ENCODE results near the gene PPP1R26. TPM values are rescaled to one million over a fixed set of nuclear protein-coding genes. Genes with fewer than 3 reads are reported as not detected.
A peak's percentile ranks its signal among the peaks of the same experiment; 100 is the strongest.

The PPP1R26 gene
- total and polyA plus RNA-seq, 4 donors, result 3.3 to 14.2 (median 10.8) TPM

DNA sequence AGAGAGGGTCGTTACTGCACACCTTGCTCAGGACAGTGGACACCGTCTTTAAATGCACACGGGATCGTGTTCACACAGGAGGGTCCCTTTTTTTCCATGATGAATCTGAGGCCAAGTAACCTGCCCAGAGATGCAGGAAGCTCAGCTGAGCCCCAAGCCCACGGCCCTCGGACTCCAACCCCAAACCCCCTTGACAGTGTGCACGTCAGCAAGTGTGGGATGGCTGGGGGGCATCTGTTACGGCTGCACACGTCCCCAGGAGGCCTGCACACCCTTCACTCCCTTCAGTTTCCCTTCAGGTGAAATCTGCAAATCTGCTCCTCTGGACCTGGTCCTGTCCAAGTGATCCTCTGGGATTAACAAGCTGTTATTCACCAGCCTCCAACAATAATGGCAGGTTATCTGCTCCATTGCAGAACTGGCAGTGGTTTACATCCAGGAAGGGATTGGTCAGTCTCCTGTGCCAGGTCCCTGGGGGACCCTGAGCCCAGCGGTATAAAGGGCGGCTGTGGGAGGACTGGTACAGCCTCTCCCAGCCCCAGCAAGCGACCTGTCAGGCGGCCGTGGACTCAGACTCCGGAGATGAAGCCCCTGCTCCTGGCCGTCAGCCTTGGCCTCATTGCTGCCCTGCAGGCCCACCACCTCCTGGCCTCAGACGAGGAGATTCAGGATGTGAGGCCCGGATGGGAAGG lies 41.5 kb downstream of the PPP1R26 start, which contains the start of gene LCN1:
LCN1 (plus strand) TSS at position 525 of the 692 bp plus-strand sequence; CDS start at position 583, 58 bp downstream.
- H3K4me3 ChIP-seq (ENCODE audit: low read length in 2 of 2), result no peak within 1 kb of the TSS
- no peak within 1 kb of the TSS for H3K27ac ChIP-seq (ENCODE audit: low read depth in 1 of 2, low read length in 2 of 2)
- intact Hi-C loops (cut with DNase I), result no loop called here
- no peaks in the 10 kb centered on the region for H3K36me3 ChIP-seq (ENCODE audit: control insufficient read depth in 1 of 2, insufficient read depth in 2 of 2, low read length in 1 of 2)
- H3K4me1 ChIP-seq (ENCODE audit: control insufficient read depth in 1 of 2, insufficient read depth in 2 of 2, low read length in 2 of 2), result no peaks in the 10 kb centered on the region
- H3K27me3 ChIP-seq (ENCODE audit: control insufficient read depth in 1 of 2, insufficient read depth in 2 of 2, low read length in 1 of 2), result no peaks in the 10 kb centered on the region
- ATAC-seq (ENCODE audit: low FRiP score) (no peak), DNase-seq (peak in 1 of 2 donors; percentile 47)
- H3K9me3 ChIP-seq (ENCODE audit: control insufficient read depth, low read length), result no peaks in the 10 kb centered on the region
- 80 to 82% methylated on average over 18 of the region's 18 CpGs for WGBS, 2 donors

DNA sequence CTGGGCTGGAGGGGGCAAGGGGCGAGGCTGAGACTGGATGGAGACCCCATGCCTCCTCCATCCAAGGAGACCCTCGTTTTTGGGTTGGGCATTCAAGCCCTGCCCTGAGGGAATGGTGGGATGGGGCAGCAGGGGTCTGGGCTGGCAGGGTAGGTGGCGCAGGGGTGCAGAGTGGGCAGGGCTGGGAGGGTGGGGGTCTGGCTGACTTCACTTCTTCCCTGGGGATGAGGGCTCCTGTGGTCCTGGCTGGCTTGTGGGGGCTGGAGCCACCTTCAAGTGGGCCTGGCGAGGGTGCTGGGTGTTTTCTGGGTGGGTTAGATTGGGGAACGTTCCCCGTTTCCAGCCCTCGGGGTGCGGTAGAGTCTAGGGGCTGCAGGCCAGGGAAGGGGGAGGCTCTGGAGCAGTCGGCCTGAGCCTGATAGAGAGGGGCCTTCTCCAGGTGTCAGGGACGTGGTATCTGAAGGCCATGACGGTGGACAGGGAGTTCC lies 42.1 kb downstream of the PPP1R26 start:
- H3K4me1 ChIP-seq (ENCODE audit: control insufficient read depth in 1 of 2, insufficient read depth in 2 of 2, low read length in 2 of 2), result no peaks in the 10 kb centered on the region
- no peak overlapping the region for H3K27ac ChIP-seq (ENCODE audit: low read depth in 1 of 2, low read length in 2 of 2)
- peak in 1 of 2 donors; percentile 53 for DNase-seq
- H3K9me3 ChIP-seq (ENCODE audit: control insufficient read depth, low read length), result no peaks in the 10 kb centered on the region
- H3K36me3 ChIP-seq (ENCODE audit: control insufficient read depth in 1 of 2, insufficient read depth in 2 of 2, low read length in 1 of 2), result no peaks in the 10 kb centered on the region
- intact Hi-C loops (cut with DNase I), result no loop called here
- 88 to 92% methylated on average over 9 to 11 of the region's 11 CpGs for WGBS, 2 donors
- H3K27me3 ChIP-seq (ENCODE audit: control insufficient read depth in 1 of 2, insufficient read depth in 2 of 2, low read length in 1 of 2), result no peaks in the 10 kb centered on the region
- no peak for ATAC-seq (ENCODE audit: low FRiP score)
- no peak overlapping the region for H3K4me3 ChIP-seq (ENCODE audit: low read length in 2 of 2)

DNA sequence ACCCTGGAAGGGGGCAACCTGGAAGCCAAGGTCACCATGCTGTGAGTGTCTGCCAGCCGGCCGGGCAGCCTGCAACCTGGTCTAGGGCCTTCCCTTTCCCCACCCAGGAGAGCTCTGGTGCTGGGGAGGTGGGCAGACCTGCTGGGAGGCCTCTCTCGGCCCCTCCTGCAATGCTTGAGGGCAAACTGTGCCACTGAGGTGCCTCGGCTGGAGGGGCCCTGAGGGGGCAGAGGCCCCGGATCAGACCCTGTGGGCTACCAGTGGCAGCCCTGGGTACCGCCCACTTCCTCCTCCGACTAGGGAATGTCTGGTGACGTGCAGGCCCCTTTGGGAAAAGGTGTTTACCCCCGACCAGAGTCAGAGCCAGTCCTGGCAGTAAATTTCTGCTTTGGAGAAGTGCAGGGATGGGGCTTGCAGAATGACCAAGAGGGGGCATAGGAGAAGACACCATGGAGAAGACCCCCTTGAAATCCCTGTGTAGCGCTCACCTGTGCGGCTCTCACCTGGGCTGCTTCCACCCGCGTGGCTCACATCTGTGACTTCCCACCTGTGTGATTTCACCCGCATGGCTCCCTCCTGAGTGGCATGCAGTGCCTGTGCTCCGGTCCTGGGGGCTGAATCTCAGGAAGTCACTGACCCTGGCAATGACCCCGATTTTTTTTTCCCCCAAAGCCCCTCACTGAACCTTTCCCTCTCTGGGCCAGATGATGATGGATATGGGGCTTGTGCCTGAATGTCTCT lies 42.7 kb downstream of the PPP1R26 start:
- ATAC-seq (ENCODE audit: low FRiP score), result no peak
- no peaks in the 10 kb centered on the region for H3K36me3 ChIP-seq (ENCODE audit: control insufficient read depth in 1 of 2, insufficient read depth in 2 of 2, low read length in 1 of 2)
- intact Hi-C loops (cut with DNase I), result no loop called here
- DNase-seq, result no peak
- 65 to 69% methylated on average over 16 of the region's 16 CpGs for WGBS, 2 donors
- H3K4me1 ChIP-seq (ENCODE audit: control insufficient read depth in 1 of 2, insufficient read depth in 2 of 2, low read length in 2 of 2), result no peaks in the 10 kb centered on the region
- no peaks in the 10 kb centered on the region for H3K9me3 ChIP-seq (ENCODE audit: control insufficient read depth, low read length)
- no peaks in the 10 kb centered on the region for H3K27me3 ChIP-seq (ENCODE audit: control insufficient read depth in 1 of 2, insufficient read depth in 2 of 2, low read length in 1 of 2)
- H3K27ac ChIP-seq (ENCODE audit: low read depth in 1 of 2, low read length in 2 of 2), result no peak overlapping the region
- H3K4me3 ChIP-seq (ENCODE audit: low read length in 2 of 2), result no peak overlapping the region

DNA sequence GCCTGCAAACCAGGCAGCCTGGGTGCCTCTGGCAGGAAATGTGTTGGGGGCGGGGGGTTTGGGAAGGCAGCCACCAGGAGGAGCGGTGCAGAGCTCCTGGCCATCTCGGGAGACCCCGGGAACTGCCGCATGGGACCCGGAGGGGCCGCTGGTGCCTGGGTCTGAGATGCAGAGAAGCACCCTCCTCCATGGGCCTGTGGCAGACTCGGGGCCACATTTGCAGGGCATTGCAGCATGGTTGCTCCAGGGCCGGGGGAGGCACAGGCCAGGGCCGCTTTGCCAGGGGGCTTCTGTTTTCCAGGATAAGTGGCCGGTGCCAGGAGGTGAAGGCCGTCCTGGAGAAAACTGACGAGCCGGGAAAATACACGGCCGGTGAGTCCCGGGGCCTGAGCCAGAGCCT lies 43.3 kb downstream of the PPP1R26 start:
- Histone ChIP-seq H3K9me3 (ENCODE audit: control insufficient read depth, low read length) (no peaks in the 10 kb centered on the region), H3K27me3 (ENCODE audit: control insufficient read depth in 1 of 2, insufficient read depth in 2 of 2, low read length in 1 of 2) (no peaks in the 10 kb centered on the region), H3K27ac (ENCODE audit: low read depth in 1 of 2, low read length in 2 of 2) (no peak overlapping the region), H3K4me1 (ENCODE audit: control insufficient read depth in 1 of 2, insufficient read depth in 2 of 2, low read length in 2 of 2) (no peaks in the 10 kb centered on the region), H3K4me3 (ENCODE audit: low read length in 2 of 2) (no peak overlapping the region), H3K36me3 (ENCODE audit: control insufficient read depth in 1 of 2, insufficient read depth in 2 of 2, low read length in 1 of 2) (no peaks in the 10 kb centered on the region)
- 36 to 43% methylated on average over 17 of the region's 17 CpGs for WGBS, 2 donors
- intact Hi-C loops (cut with DNase I), result no loop called here
- DNase-seq, result peak in 1 of 2 donors; percentile 59
- no peak for ATAC-seq (ENCODE audit: low FRiP score)

DNA sequence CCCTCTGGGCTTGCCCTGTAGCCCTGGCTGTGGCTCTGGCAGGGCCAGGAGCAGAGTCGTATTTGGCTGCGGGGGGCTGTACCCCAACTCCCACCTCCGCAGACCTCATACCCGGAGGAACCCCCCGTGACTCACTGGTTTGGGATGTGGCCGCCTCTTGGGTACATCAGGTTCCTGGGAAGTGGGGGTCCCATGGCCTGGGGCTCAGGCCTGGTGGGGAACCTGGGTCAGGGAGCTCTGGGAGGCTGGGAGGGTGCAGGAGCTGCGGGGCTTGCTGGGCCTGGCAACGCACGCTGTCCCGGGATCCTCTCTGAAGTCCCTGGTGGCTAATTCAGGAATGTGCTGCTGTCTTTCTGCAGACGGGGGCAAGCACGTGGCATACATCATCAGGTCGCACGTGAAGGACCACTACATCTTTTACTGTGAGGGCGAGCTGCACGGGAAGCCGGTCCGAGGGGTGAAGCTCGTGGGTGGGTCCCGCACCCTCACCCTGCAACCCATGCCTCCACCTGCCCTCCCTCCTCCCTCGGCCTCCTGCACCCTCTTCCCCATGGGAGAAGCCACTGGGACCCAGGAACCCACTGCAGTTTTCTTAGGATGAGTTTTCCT lies 44.0 kb downstream of the PPP1R26 start:
- no peaks in the 10 kb centered on the region for H3K4me1 ChIP-seq (ENCODE audit: control insufficient read depth in 1 of 2, insufficient read depth in 2 of 2, low read length in 2 of 2)
- WGBS, 2 donors, result 76 to 80% methylated on average over 21 of the region's 21 CpGs
- H3K9me3 ChIP-seq (ENCODE audit: control insufficient read depth, low read length), result no peaks in the 10 kb centered on the region
- DNase-seq, result no peak
- intact Hi-C loops (cut with DNase I), result no loop called here
- H3K4me3 ChIP-seq (ENCODE audit: low read length in 2 of 2), result no peak overlapping the region
- no peak for ATAC-seq (ENCODE audit: low FRiP score)
- H3K27ac ChIP-seq (ENCODE audit: low read depth in 1 of 2, low read length in 2 of 2), result no peak overlapping the region
- no peaks in the 10 kb centered on the region for H3K36me3 ChIP-seq (ENCODE audit: control insufficient read depth in 1 of 2, insufficient read depth in 2 of 2, low read length in 1 of 2)
- H3K27me3 ChIP-seq (ENCODE audit: control insufficient read depth in 1 of 2, insufficient read depth in 2 of 2, low read length in 1 of 2), result no peaks in the 10 kb centered on the region

DNA sequence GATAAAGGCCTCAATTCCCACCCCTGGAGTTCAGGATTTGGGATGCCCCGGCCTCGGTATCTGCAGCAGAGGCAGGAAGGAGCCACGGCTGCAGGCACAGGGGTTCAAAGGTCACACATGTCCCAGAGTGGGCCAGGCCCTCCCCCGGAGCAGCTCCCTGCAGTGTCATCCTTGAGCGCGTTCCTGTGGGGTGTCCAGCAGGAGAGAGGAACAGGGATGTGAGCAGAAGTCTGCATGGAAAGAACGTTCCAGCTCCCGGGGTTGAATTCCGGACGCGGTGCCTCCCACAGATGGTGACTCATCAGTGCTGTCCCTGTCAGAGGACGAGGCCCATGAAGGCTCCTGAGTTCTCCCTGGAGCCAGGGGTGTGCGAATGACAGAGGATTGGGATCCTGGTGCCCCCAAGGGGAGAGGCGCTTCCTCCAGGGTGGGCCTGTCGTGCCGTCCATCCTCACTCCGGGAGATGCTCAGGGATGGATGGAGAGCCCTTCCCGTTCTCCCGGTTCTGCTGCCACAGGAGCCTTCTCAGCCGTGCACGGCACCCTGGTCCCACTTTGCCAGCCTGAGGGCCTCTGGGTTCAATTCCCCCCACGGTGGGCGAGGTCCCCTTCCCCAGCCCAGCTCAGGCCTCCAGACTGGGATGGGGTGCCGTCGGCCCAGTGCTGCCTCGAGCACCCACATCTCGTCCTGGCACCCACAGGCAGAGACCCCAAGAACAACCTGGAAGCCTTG lies 44.7 kb downstream of the PPP1R26 start:
- Histone ChIP-seq H3K27me3 (ENCODE audit: control insufficient read depth in 1 of 2, insufficient read depth in 2 of 2, low read length in 1 of 2) (no peaks in the 10 kb centered on the region), H3K4me1 (ENCODE audit: control insufficient read depth in 1 of 2, insufficient read depth in 2 of 2, low read length in 2 of 2) (no peaks in the 10 kb centered on the region), H3K4me3 (ENCODE audit: low read length in 2 of 2) (no peak overlapping the region), H3K27ac (ENCODE audit: low read depth in 1 of 2, low read length in 2 of 2) (no peak overlapping the region), H3K9me3 (ENCODE audit: control insufficient read depth, low read length) (no peaks in the 10 kb centered on the region), H3K36me3 (ENCODE audit: control insufficient read depth in 1 of 2, insufficient read depth in 2 of 2, low read length in 1 of 2) (no peaks in the 10 kb centered on the region)
- DNase-seq (peak in 1 of 2 donors; percentile 73), ATAC-seq (ENCODE audit: low FRiP score) (no peak)
- intact Hi-C loops (cut with DNase I), result no loop called here
- WGBS, 2 donors, result 66 to 68% methylated on average over 27 of the region's 27 CpGs

DNA sequence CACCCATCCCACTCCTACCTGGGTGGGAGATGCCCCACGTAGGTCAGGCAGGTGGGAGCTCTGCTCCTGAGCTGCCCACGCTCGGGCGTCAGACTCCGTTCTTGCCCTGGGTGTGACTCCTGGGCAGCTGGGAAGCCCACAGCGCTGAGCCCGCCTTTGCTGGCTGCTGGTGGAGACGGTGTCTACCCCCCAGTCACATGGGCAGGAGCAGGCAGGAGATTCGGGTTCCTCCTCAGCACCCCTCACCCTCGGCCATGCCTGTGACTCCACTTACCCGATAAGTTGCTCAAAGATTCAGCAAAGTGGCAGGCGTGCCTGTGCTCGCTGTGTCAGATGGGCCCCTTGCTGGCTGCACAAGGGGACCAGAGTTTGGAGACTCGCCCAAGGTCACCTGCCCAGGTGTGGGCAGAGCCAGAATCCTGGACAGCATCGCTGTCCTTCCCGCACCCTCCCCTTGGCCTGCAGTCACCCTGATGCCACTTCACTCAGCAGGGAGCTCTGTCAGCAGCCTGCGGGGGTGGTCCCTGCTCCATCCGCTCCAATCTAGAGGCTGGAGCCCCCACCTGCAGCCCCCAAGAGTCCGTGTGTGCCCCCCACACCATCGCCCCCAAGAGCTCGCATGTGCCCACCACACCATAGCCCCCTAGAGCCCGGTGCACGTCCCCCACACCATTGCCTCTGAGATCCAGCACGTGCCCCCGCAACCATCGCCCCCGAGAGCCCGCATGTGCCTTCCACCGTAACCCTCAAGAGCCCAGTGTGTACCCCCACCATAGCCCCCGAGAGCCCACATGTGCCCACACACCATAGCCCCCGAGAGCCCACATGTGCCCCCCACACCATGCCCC lies 45.9 kb downstream of the PPP1R26 start:
- Histone ChIP-seq H3K27me3 (ENCODE audit: control insufficient read depth in 1 of 2, insufficient read depth in 2 of 2, low read length in 1 of 2) (no peaks in the 10 kb centered on the region), H3K4me3 (ENCODE audit: low read length in 2 of 2) (no peak overlapping the region), H3K36me3 (ENCODE audit: control insufficient read depth in 1 of 2, insufficient read depth in 2 of 2, low read length in 1 of 2) (no peaks in the 10 kb centered on the region), H3K27ac (ENCODE audit: low read depth in 1 of 2, low read length in 2 of 2) (no peak overlapping the region), H3K9me3 (ENCODE audit: control insufficient read depth, low read length) (no peaks in the 10 kb centered on the region), H3K4me1 (ENCODE audit: control insufficient read depth in 1 of 2, insufficient read depth in 2 of 2, low read length in 2 of 2) (no peaks in the 10 kb centered on the region)
- no peak for DNase-seq
- ATAC-seq (ENCODE audit: low FRiP score), result no peak
- 83 to 86% methylated on average over 31 of the region's 31 CpGs for WGBS, 2 donors
- intact Hi-C loops (cut with DNase I), result no loop called here

Measured in aorta (tissue), 5 donors.